Measurements from ENCODE around the gene MAMDC2.

- TF ChIP-seq YY1 (IDR thresholded peaks at IDR 0.05; ENCODE audit: insufficient read depth, insufficient read length) (no peak), ZNF274 (IDR thresholded peaks at IDR 0.05; ENCODE audit: low read depth, low read length) (no peak), SUZ12 (IDR thresholded peaks at IDR 0.05; ENCODE audit: extremely low read depth, insufficient read depth, insufficient read length) (no peak)
Observed at GRCh38 chr9:70117835-70118319, 74.2 kb downstream of the MAMDC2 start.
